ENCODE data around the gene PCED1A.

PCED1A gene

GRCh38 chr20:2865101-2865500 is 24.6 kb upstream of the PCED1A start:
- no peaks in the 10 kb centered on the region for H3K9me3 ChIP-seq (ENCODE audit: insufficient read depth, low read depth, low read length)
- H3K36me3 ChIP-seq (ENCODE audit: insufficient read depth, low read length): 0 out of 2 replicates have a peak, but pooled peaks cover 2% of the 10 kb centered on the region
- H3K4me3 ChIP-seq (ENCODE audit: low read length): no peak overlapping the region
- H3K9ac ChIP-seq (ENCODE audit: low read depth, low read length): no peak overlapping the region
- WGBS: 94% methylated on average over 10 of the region's 10 CpGs
- H3K27me3 ChIP-seq (ENCODE audit: insufficient read depth, low read length): no peaks in the 10 kb centered on the region
- H3K27ac ChIP-seq (ENCODE audit: low read depth, low read length): no peak overlapping the region
- H3K4me1 ChIP-seq (ENCODE audit: insufficient read depth, low read length): no peaks in the 10 kb centered on the region

- Histone ChIP-seq H3K4me3 (ENCODE audit: low read length) (no peak overlapping the region), H3K27ac (ENCODE audit: low read depth, low read length) (no peak overlapping the region), H3K4me1 (ENCODE audit: insufficient read depth, low read length) (no peaks in the 10 kb centered on the region), H3K9ac (ENCODE audit: low read depth, low read length) (no peak overlapping the region), H3K36me3 (ENCODE audit: insufficient read depth, low read length) (0 out of 2 replicates have a peak, but pooled peaks cover 2% of the 10 kb centered on the region), H3K27me3 (ENCODE audit: insufficient read depth, low read length) (no peaks in the 10 kb centered on the region), H3K9me3 (ENCODE audit: insufficient read depth, low read depth, low read length) (no peaks in the 10 kb centered on the region)
- 92% methylated on average over 12 of the region's 12 CpGs for WGBS
Observed at GRCh38 chr20:2864626-2865025, 24.2 kb upstream of the PCED1A start.

- H3K4me1 ChIP-seq (ENCODE audit: insufficient read depth, low read length): no peaks in the 10 kb centered on the region
- H3K36me3 ChIP-seq (ENCODE audit: insufficient read depth, low read length): no peaks in the 10 kb centered on the region
- WGBS: 93% methylated on average over 4 of the region's 4 CpGs
- no peaks in the 10 kb centered on the region for H3K27me3 ChIP-seq (ENCODE audit: insufficient read depth, low read length)
- H3K27ac ChIP-seq (ENCODE audit: low read depth, low read length): no peak overlapping the region
- H3K9ac ChIP-seq (ENCODE audit: low read depth, low read length): no peak overlapping the region
- H3K4me3 ChIP-seq (ENCODE audit: low read length): no peak overlapping the region
- H3K9me3 ChIP-seq (ENCODE audit: insufficient read depth, low read depth, low read length): no peaks in the 10 kb centered on the region
Observed at GRCh38 chr20:2859330-2860121, 19.1 kb upstream of the PCED1A start.

- Histone ChIP-seq H3K27ac (ENCODE audit: low read depth, low read length) (no peak overlapping the region), H3K27me3 (ENCODE audit: insufficient read depth, low read length) (no peaks in the 10 kb centered on the region), H3K4me3 (ENCODE audit: low read length) (no peak overlapping the region), H3K9me3 (ENCODE audit: insufficient read depth, low read depth, low read length) (no peaks in the 10 kb centered on the region), H3K9ac (ENCODE audit: low read depth, low read length) (no peak overlapping the region), H3K4me1 (ENCODE audit: insufficient read depth, low read length) (no peaks in the 10 kb centered on the region), H3K36me3 (ENCODE audit: insufficient read depth, low read length) (no peaks in the 10 kb centered on the region)
- WGBS: 91% methylated on average over 2 of the region's 2 CpGs
Observed at GRCh38 chr20:2858591-2858990, 18.1 kb upstream of the PCED1A start.

GRCh38 chr20:2851086-2851485 is 10.6 kb upstream of the PCED1A start:
- H3K36me3 ChIP-seq (ENCODE audit: insufficient read depth, low read length): no peaks in the 10 kb centered on the region
- no peak overlapping the region for H3K4me3 ChIP-seq (ENCODE audit: low read length)
- H3K4me1 ChIP-seq (ENCODE audit: insufficient read depth, low read length): no peaks in the 10 kb centered on the region
- no peaks in the 10 kb centered on the region for H3K9me3 ChIP-seq (ENCODE audit: insufficient read depth, low read depth, low read length)
- 93% methylated on average over 10 of the region's 10 CpGs for WGBS
- H3K27me3 ChIP-seq (ENCODE audit: insufficient read depth, low read length): no peaks in the 10 kb centered on the region
- no peak overlapping the region for H3K27ac ChIP-seq (ENCODE audit: low read depth, low read length)
- no peak overlapping the region for H3K9ac ChIP-seq (ENCODE audit: low read depth, low read length)

DNA sequence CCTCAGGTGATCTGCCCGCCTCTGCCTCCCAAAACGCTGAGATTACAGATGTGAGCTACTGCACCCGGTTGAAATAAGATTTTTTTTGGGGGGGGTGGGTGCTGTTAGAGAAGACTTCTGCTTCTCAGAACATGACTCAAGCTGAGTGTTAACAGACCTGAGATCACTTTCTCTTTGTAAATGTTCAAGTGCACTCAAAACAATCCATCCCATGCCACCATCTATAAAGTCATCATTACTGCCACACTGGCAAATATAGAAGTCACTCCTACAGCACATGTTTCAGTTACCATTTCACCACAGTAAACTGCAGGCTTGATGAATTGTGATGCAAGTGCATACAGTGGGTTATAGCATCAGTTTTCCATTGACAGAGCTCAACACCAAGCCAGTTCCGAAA is 9.1 kb upstream of the PCED1A start:
- H3K27me3 ChIP-seq (ENCODE audit: insufficient read depth, low read length): no peaks in the 10 kb centered on the region
- 90% methylated on average over 4 of the region's 4 CpGs for WGBS
- H3K4me1 ChIP-seq (ENCODE audit: insufficient read depth, low read length): no peaks in the 10 kb centered on the region
- no peak overlapping the region for H3K4me3 ChIP-seq (ENCODE audit: low read length)
- H3K9ac ChIP-seq (ENCODE audit: low read depth, low read length): no peak overlapping the region
- H3K9me3 ChIP-seq (ENCODE audit: insufficient read depth, low read depth, low read length): no peaks in the 10 kb centered on the region
- H3K36me3 ChIP-seq (ENCODE audit: insufficient read depth, low read length): no peaks in the 10 kb centered on the region
- no peak overlapping the region for H3K27ac ChIP-seq (ENCODE audit: low read depth, low read length)

DNA sequence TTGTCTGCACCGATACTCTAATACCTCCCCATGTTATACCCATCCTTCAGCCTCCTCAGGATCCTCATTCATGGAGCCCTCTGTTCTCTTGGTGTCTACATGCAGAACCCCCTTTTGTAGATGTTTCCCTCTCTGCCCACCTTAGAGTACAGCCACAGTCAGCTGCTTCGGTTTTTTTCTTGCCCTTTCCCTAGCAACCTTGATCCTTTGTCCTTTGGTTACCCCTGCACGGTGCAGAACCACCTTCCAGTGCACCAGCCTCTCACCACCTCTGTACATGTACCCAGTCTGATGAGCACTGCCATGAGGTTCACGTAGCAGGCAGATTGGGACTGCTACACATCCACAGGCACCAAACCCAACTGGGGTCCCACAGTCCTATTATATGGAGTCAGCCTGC is 7.3 kb upstream of the PCED1A start:
- 93% methylated on average over 4 of the region's 4 CpGs for WGBS
- no peak overlapping the region for H3K9ac ChIP-seq (ENCODE audit: low read depth, low read length)
- H3K36me3 ChIP-seq (ENCODE audit: insufficient read depth, low read length): no peaks in the 10 kb centered on the region
- H3K27me3 ChIP-seq (ENCODE audit: insufficient read depth, low read length): no peaks in the 10 kb centered on the region
- no peak overlapping the region for H3K4me3 ChIP-seq (ENCODE audit: low read length)
- H3K27ac ChIP-seq (ENCODE audit: low read depth, low read length): no peak overlapping the region
- no peaks in the 10 kb centered on the region for H3K9me3 ChIP-seq (ENCODE audit: insufficient read depth, low read depth, low read length)
- no peaks in the 10 kb centered on the region for H3K4me1 ChIP-seq (ENCODE audit: insufficient read depth, low read length)

GRCh38 chr20:2846698-2847097 is 6.2 kb upstream of the PCED1A start:
- Histone ChIP-seq H3K36me3 (ENCODE audit: insufficient read depth, low read length) (no peaks in the 10 kb centered on the region), H3K27me3 (ENCODE audit: insufficient read depth, low read length) (peaks cover 4% of the 10 kb centered on the region; the same call in 1 of the 2 replicates), H3K9ac (ENCODE audit: low read depth, low read length) (no peak overlapping the region), H3K4me1 (ENCODE audit: insufficient read depth, low read length) (no peaks in the 10 kb centered on the region), H3K27ac (ENCODE audit: low read depth, low read length) (no peak overlapping the region), H3K9me3 (ENCODE audit: insufficient read depth, low read depth, low read length) (no peaks in the 10 kb centered on the region), H3K4me3 (ENCODE audit: low read length) (no peak overlapping the region)
- 95% methylated on average over 5 of the region's 5 CpGs for WGBS

GRCh38 chr20:2845607-2846006 is 5.2 kb upstream of the PCED1A start:
- peaks cover 3% of the 10 kb centered on the region; the same call in 1 of the 2 replicates for H3K4me1 ChIP-seq (ENCODE audit: insufficient read depth, low read length)
- no peaks in the 10 kb centered on the region for H3K36me3 ChIP-seq (ENCODE audit: insufficient read depth, low read length)
- peaks cover 4% of the 10 kb centered on the region; the same call in 1 of the 2 replicates for H3K27me3 ChIP-seq (ENCODE audit: insufficient read depth, low read length)
- H3K9ac ChIP-seq (ENCODE audit: low read depth, low read length): no peak overlapping the region
- 100% methylated on average over 2 of the region's 2 CpGs for WGBS
- H3K4me3 ChIP-seq (ENCODE audit: low read length): no peak overlapping the region
- no peaks in the 10 kb centered on the region for H3K9me3 ChIP-seq (ENCODE audit: insufficient read depth, low read depth, low read length)
- no peak overlapping the region for H3K27ac ChIP-seq (ENCODE audit: low read depth, low read length)

DNA sequence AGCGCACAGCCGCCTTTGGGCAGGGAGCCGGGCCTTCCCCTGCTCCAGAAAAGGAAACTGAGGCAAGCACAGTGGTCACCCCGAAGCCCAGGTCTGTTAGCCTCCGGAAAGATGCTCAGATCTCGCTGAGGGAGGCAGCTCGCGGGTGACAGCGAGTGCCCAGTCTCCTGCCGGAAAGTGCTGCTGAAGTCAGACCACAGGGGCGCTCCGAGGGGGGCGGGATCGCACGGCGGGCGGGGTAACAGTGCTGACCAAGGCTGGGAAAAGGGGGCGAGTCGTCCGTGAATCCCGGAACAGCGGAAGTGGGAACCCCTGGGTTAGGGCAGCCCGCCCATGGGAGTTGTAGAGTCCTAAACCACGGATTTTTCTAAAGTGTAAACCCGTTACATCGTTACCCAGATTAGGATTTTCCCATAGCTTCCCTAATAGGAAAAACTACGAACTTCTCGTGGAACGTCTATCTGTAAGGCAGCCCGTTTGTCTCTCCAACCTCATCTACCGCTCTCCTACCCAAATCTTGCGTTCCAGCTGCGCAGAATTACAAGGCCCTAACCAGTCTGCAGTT is 594 bp upstream of the PCED1A start:
- Histone ChIP-seq H3K27ac (ENCODE audit: low read depth, low read length) (no peak overlapping the region), H3K4me3 (ENCODE audit: low read length) (peak overlapping the region; percentile 79), H3K27me3 (ENCODE audit: insufficient read depth, low read length) (peaks cover 18% of the 10 kb centered on the region), H3K9ac (ENCODE audit: low read depth, low read length) (0 out of 2 replicates have a peak overlapping the region, but pooled peaks have one; percentile 39), H3K4me1 (ENCODE audit: insufficient read depth, low read length) (peaks cover 3% of the 10 kb centered on the region; the same call in 1 of the 2 replicates), H3K9me3 (ENCODE audit: insufficient read depth, low read depth, low read length) (no peaks in the 10 kb centered on the region), H3K36me3 (ENCODE audit: insufficient read depth, low read length) (peaks cover 6% of the 10 kb centered on the region; the same call in 1 of the 2 replicates)
- 7% methylated on average over 33 of the region's 33 CpGs for WGBS

DNA sequence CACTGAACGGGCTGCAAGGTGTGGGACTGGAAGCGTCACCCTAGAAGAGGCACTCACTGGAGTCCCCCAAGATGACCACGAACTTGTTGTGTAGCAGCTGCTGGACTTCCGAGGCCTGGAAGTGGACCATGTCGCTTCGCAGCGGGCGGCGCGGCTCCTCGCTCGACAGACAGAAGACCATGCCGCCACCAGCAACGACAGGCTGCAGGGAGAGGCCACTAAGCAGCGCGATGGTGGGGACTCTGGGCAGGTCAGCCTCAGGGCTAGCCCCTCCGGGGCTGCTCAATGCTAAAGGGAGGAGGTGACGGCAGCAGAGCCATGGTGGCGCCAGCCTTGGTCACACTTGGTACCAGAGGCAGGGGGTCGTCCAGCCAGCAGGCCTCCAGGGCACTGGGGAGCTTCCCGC is 720 bp downstream of the PCED1A start:
- peak overlapping the region; percentile 76; the same call in 1 of the 2 replicates for H3K9ac ChIP-seq (ENCODE audit: low read depth, low read length)

More for the DNA sequence above, 720 bp downstream of the PCED1A start:
- no peaks in the 10 kb centered on the region for H3K9me3 ChIP-seq (ENCODE audit: insufficient read depth, low read depth, low read length)
- peaks cover 3% of the 10 kb centered on the region; the same call in 1 of the 2 replicates for H3K4me1 ChIP-seq (ENCODE audit: insufficient read depth, low read length)
- no peak overlapping the region for H3K27ac ChIP-seq (ENCODE audit: low read depth, low read length)
- peaks cover 18% of the 10 kb centered on the region for H3K27me3 ChIP-seq (ENCODE audit: insufficient read depth, low read length)
- H3K4me3 ChIP-seq (ENCODE audit: low read length): peak overlapping the region; percentile 79
- H3K36me3 ChIP-seq (ENCODE audit: insufficient read depth, low read length): peaks cover 6% of the 10 kb centered on the region; the same call in 1 of the 2 replicates
- 94% methylated on average over 21 of the region's 21 CpGs for WGBS
